Peyer's patch (tissue), 4 donors: Measurements from ENCODE around the gene ALDH7A1. TPM values are rescaled to one million over a fixed set of nuclear protein-coding genes. Genes with fewer than 3 reads are reported as not detected.
"Not testable (repeated sequence)": the region's sequence is repeated elsewhere in the genome, so short reads cannot be mapped to it uniquely, and the experiment has no call there.

ENCODE experiments used
- DNase-seq, 3 donors: peaks; one replicate each; pipeline ENCODE4 v3.0.0-alpha.2; 2017 to 2019
- H3K27ac ChIP-seq, 4 donors: fragments of 200-600 bp; sonication (generic); one replicate each; pipeline ENCODE4 v1.5.1; 2016 to 2019
- H3K27me3 ChIP-seq, 2 donors: fragments of 200-600 bp; sonication (generic); one replicate each; pipeline ENCODE4 v1.5.1; 2019
- H3K36me3 ChIP-seq, 3 donors: fragments of 200-600 bp; sonication (generic); one replicate each; pipeline ENCODE4 v1.5.1; 2016 to 2019
- H3K4me1 ChIP-seq, 4 donors: fragments of 200-600 bp; sonication (generic); one replicate each; pipeline ENCODE4 v1.5.1; 2016 to 2019
- H3K4me3 ChIP-seq, 4 donors: fragments of 200-600 bp; sonication (generic); 1 replicate in 3 of 4; 2 replicates in 1 of 4; pipeline ENCODE4 v1.5.1; 2016 to 2019; ENCODE audit warnings: mild to moderate bottlenecking in 1 of 4
- H3K9me3 ChIP-seq, 4 donors: fragments of 200-600 bp; sonication (generic); one replicate each; pipeline ENCODE4 v1.5.1; 2016 to 2019; ENCODE audit warnings: mild to moderate bottlenecking in 1 of 4
- CTCF ChIP-seq, 6 experiments: fragments of 450-650 bp in 4 of 6; fragments of 200-600 bp in 2 of 6; sonication (generic) in 1 of 6; IDR thresholded peaks; one replicate each; pipeline ENCODE4 v1.5.1; 2017 to 2019; ENCODE audit warnings: antibody characterized with exemption in 6 of 6, mild to moderate bottlenecking in 3 of 6, moderate library complexity in 1 of 6
- POLR2A ChIP-seq, 2 donors: fragments of 450-650 bp; IDR thresholded peaks; one replicate each; pipeline ENCODE4 v1.5.1; 2017; ENCODE audit warnings: antibody characterized with exemption in 2 of 2, mild to moderate bottlenecking in 2 of 2, moderate library complexity in 2 of 2
- total RNA-seq, 4 donors: library from RNA; depleted of rRNA; stranded (reverse); fragments of >200 nt; gene quantifications; one replicate each; pipeline ENCODE4 v1.1.0, GENCODE V29; 2016

Gene ALDH7A1
- total RNA-seq, 4 donors from 2014 or later, result 19.4 to 25.7 (median 22.0) TPM

GRCh38 chr5:126610616-126611015, 15.6 kb upstream of the ALDH7A1 start:
- peaks cover 0 to 18% (median 0%) of the 10 kb centered on the region in 4 donors for H3K4me1 ChIP-seq
- DNase-seq, result no peak
- H3K27ac ChIP-seq, result no peak overlapping the region
- TF ChIP-seq POLR2A (IDR thresholded peaks at IDR 0.05) (no peak), CTCF (IDR thresholded peaks at IDR 0.05) (no peak)
- no peak overlapping the region for H3K4me3 ChIP-seq
- H3K36me3 ChIP-seq, result peaks cover 0 to 50% (median 0%) of the 10 kb centered on the region in 3 donors
- H3K9me3 ChIP-seq, result no peaks in the 10 kb centered on the region
- H3K27me3 ChIP-seq, result no peaks in the 10 kb centered on the region

- Histone ChIP-seq H3K4me3 (no peak overlapping the region), H3K27ac (no peak overlapping the region), H3K9me3 (no peaks in the 10 kb centered on the region), H3K36me3 (peaks cover 0 to 54% (median 0%) of the 10 kb centered on the region in 3 donors), H3K27me3 (no peaks in the 10 kb centered on the region), H3K4me1 (peaks cover 0 to 23% (median 0%) of the 10 kb centered on the region in 4 donors)
- DNase-seq, result no peak
- TF ChIP-seq CTCF (IDR thresholded peaks at IDR 0.05) (no peak), POLR2A (IDR thresholded peaks at IDR 0.05) (no peak)
Measured at GRCh38 chr5:126610160-126610559, 15.1 kb upstream of the ALDH7A1 start.

- peaks cover 0 to 41% (median 9%) of the 10 kb centered on the region in 4 donors for H3K4me1 ChIP-seq
- no peaks in the 10 kb centered on the region for H3K9me3 ChIP-seq
- H3K36me3 ChIP-seq, result peaks cover 0 to 50% (median 0%) of the 10 kb centered on the region in 3 donors
- TF ChIP-seq CTCF (IDR thresholded peaks at IDR 0.05) (no peak), POLR2A (IDR thresholded peaks at IDR 0.05) (no peak)
- no peaks in the 10 kb centered on the region for H3K27me3 ChIP-seq
- no peak overlapping the region for H3K4me3 ChIP-seq
- DNase-seq, result no peak
- no peak overlapping the region for H3K27ac ChIP-seq
Measured at GRCh38 chr5:126605525-126605924, 10.5 kb upstream of the ALDH7A1 start.

- no peak overlapping the region for H3K4me3 ChIP-seq
- H3K27ac ChIP-seq, result no peak overlapping the region
- no peaks in the 10 kb centered on the region for H3K9me3 ChIP-seq
- H3K27me3 ChIP-seq, result no peaks in the 10 kb centered on the region
- no peak for DNase-seq
- peaks cover 0 to 31% (median 0%) of the 10 kb centered on the region in 3 donors for H3K36me3 ChIP-seq
- H3K4me1 ChIP-seq, result peaks cover 0 to 41% (median 9%) of the 10 kb centered on the region in 4 donors
- TF ChIP-seq POLR2A (IDR thresholded peaks at IDR 0.05) (no peak), CTCF (IDR thresholded peaks at IDR 0.05) (no peak)
Measured at GRCh38 chr5:126603402-126603991, 8.5 kb upstream of the ALDH7A1 start.

GRCh38 chr5:126600631-126601511, 5.9 kb upstream of the ALDH7A1 start, which contains the start of gene PHAX:
TSS of gene PHAX (plus strand) at chr5:126600947. CDS start at chr5:126600963, 16 bp downstream.
- H3K36me3 ChIP-seq, result peaks cover 0 to 22% (median 0%) of the 10 kb centered on the region in 3 donors
- TF ChIP-seq CTCF (IDR thresholded peaks at IDR 0.05) (peak; percentile 27 to 72 (median 61)), POLR2A (IDR thresholded peaks at IDR 0.05) (peak in 1 of 2 donors; percentile 8)
- H3K4me3 ChIP-seq, result peak within 1 kb of the TSS; percentile 90 to 99 (median 97)
- peak within 1 kb of the TSS; percentile 80 to 95 (median 84) for H3K27ac ChIP-seq
- peaks cover 0 to 25% (median 9%) of the 10 kb centered on the region in 4 donors for H3K4me1 ChIP-seq
- H3K9me3 ChIP-seq, result no peaks in the 10 kb centered on the region
- DNase-seq, result peak; percentile 72 to 89 (median 86)
- H3K27me3 ChIP-seq, result no peaks in the 10 kb centered on the region

- not testable (repeated sequence) for H3K27me3 ChIP-seq, H3K9me3 ChIP-seq, DNase-seq
- peak overlapping the region; percentile 90 to 99 (median 97) for H3K4me3 ChIP-seq
- peak overlapping the region in 3 of 4 donors; percentile 80 to 95 (median 82) for H3K27ac ChIP-seq
- H3K4me1 ChIP-seq, result peaks cover 0 to 18% (median 10%) of the 10 kb centered on the region in 4 donors
- peaks cover 0 to 17% (median 0%) of the 10 kb centered on the region in 3 donors for H3K36me3 ChIP-seq
Measured at GRCh38 chr5:126599971-126600630, 5.1 kb upstream of the ALDH7A1 start.
